ENCODE data around the gene CREB5.

DNA sequence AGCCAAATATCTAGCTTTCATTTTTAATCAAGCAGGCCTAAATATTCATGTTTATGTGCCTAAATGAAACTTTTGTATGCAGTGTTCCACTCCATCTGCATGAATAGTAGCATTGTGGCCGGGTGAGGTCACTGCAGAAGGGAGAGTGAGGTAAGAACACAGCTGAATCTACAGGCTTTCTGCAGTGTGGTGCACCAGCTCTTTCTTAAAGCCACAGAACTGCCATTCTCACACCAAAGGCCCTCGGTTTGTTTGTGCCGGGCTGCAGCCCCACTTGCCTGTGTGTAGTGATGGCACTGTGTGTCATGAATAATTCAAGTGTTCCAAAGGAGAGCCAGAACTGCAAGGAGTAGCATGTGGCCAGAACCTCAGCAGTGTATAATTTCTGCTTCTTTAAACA, 341.7 kb downstream of the CREB5 start:
- TF ChIP-seq GATA2 (IDR thresholded peaks at IDR 0.05; ENCODE audit: low read depth, low read length), result no peak
- no peak for TF ChIP-seq GATA3 (IDR thresholded peaks at IDR 0.05; ENCODE audit: low read depth, low read length)

All from SH-SY5Y (cell line).